HG03039 (cell line): Measurements from ENCODE around the gene GRID1.
"Not testable (repeated sequence)": the region's sequence is repeated elsewhere in the genome, so short reads cannot be mapped to it uniquely, and the experiment has no call there.

Source experiments
- ATAC-seq: cut with Tn5 transposase; IDR thresholded peaks from one replicate; pipeline ENCODE4 v1.9.1; 2021; ENCODE audit warnings: mild to moderate bottlenecking, moderate library complexity; ENCODE audit not compliant: unreplicated experiment

The GRID1 gene

DNA sequence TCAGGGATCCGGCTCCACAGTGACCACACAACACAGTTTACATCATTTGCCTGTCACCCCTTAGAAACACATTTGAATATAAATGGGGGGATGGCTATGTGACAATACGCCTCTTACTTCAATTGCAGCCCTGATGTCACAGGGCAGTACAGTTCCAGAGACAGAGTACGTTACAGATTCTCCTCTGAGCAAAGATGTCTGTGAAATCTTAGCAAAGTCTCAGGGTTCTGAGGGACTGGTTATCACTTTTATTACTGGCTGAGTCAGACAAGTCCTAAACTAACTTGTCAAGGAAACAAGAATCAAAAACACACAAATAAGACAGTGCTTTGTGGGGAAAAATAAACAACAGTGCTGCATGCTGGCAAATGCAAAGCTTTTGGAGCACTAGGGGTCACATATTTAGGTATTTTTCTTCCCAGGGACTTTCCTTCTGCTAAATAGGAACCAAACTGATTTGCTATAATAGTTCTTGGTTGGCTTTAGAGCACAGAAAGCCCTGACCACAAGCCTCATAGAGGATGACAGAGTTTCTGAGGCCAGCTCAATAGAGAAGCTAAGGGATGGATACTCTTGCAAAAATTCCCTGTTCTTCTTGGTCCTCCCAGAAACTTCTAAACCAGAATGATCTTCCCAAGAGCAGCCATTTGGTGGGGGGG, 501.6 kb downstream of the GRID1 start:
- no peak for ATAC-seq

- ATAC-seq = no peak
Measured at GRCh38 chr10:85864173-85864549, 502.4 kb downstream of the GRID1 start.

GRCh38 chr10:85863301-85864172, 503.1 kb downstream of the GRID1 start:
- ATAC-seq = no peak

GRCh38 chr10:85862771-85863170, 503.8 kb downstream of the GRID1 start:
- ATAC-seq = no peak

DNA sequence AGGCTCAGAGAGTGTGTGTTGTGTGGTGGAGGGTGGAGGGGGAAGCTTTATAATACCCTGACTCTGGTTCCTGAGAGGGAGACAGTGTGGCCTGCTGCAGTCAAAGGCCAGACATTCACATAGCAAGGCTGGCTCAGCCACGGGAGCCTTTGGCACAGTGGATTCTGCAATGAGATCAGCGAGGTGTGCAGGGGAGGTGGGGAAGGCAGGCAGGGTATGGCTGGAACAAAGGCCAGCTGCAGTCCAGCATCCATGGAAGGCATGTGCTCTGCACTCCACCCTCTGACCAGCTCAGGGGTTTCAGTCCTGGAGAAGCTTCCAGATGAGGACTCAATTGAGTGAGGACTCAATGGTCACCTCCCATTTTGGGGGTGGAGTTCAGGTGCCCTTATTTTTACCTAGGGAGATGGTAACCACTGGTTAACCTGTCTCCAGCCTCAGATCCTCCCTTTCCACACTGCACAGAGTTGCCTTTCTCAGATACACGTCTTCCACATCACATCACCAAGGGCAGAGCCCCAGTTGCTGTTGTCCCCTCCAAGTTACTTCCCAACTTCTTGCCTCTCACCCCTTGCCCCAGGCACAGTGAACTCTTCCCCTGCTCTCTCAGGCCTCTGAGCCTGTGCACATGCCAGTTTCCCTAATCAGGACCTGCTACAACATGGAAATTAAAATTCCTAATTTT, 504.9 kb downstream of the GRID1 start:
- no peak for ATAC-seq

DNA sequence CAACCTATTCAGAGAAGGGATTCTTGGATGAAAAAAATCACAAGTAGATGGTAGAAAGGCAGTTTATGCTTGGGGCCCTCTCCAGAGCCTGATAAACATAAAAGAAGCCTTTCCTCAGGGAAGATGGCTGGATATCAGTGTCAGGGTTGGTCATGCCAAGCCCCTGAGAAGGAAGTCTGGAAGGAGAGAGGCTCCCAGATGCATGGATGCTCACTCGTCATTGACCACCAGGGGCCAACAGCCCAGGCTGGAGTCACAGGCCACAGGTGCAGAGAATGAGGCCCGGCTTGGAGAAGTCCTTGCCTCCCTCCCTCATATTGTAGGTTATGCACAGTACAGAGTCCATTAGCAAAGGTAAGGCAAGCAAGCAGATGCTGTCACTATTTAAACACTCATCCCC, 506.7 kb downstream of the GRID1 start:
- no peak for ATAC-seq

DNA sequence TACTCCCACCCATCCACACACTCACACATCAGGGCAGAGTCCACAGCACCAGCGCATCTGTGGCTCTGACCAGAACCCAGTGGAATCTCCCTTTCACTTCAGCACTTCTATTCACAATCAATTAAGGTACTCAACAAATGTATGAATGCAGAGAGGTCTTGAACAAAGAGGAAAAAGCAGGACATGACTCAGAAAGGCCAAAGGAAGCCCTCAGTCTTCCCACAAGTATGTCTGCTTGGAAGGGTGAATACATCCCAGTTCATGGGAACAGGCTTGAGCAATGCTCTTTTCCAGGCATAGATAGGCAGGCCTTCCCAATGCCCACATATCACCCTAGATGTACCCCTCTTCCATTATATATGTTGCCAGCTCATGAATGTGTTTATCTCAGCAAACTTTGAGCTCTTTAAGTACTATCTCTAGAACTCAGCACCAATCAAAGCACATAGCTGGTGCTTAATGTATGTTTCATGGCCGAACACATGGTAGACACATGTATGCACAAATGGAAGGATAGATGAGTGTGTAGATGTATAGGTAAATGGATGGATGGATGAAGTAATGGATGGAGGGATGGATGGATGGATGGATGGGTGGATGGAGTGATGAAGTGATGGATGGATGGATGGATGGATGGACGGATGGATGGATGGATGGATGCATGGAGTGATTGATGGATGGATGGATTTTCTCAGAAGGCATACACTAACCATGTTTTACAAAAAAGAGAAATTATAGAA, 507.6 kb downstream of the GRID1 start:
- no peak for ATAC-seq

- ATAC-seq = no peak
Measured at GRCh38 chr10:85857791-85858190, 508.8 kb downstream of the GRID1 start.

DNA sequence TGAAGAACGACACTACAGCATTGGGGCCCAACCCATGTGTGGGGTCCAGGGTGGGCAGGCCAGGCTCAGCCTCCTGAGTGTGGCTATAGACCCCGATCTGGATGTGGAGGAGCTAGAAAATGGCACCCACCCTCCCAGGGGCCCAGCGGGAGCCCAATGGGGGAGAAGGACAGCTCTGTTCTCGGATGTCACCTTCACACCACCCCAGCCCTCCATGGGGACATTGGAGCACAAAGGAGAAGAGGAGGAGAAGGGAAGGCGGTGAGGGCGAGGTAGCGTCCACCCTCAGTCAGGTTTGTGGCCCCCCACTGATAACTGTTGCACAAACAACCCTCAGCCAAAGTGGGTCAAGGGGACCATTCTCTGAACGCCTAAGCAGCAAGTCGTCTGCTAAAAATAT, 509.3 kb downstream of the GRID1 start:
- no peak for ATAC-seq

DNA sequence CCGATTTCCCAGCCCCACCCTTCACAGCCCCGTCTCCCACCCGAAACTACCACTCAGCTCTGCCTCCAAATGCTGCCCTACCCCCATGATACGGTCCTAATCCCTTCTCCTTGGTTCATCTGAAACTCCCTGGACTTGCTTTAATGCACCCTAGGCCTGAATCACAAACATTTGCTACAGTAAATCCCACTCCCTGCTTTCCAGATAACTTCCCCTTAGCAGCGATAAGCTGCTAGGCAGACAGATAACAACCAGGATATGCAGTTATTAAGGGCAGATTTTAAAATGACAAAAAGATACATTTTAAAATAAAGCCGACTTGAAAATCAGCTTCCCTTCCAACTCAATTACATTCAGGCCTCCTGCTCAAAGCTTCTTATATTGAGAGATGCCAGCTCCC, 514.7 kb downstream of the GRID1 start:
- ATAC-seq = no peak

DNA sequence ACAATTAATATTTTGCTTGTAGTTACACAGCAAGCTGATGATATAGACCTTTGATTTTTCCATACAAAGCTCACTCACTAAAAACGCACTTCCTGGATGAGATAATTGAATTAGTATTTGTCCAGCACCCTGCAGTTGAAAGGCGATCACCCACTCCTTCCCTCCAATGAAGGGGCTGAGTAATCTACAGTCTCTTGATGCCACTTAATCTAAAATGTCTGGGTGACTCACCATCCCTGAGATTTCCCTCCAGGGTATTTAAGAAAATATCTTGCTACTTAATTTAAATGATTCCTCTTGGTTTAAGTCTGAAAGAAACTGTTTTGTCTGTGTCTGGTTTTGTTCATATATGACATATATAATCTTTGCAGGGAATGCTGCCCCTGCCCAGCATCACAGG, 515.3 kb downstream of the GRID1 start:
- no peak for ATAC-seq

DNA sequence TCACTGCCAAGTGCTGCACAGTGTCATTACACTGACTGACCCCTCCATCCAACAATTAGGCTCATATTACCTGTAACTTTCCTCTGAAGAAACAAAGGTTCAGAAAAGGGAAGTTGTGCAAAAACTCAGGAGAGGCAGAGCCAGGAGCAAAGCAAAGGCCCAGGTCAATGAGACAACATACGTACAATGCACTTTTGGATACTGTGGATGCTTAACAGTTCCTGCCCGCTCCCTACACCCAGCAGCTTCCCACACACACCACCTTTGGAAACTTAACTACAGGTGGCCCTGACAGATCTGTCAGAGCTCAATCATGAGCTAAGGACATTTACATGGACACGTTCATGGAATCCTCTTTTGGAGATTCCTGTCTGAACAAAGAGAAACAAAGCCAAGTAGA, 515.9 kb downstream of the GRID1 start:
- ATAC-seq = no peak

- ATAC-seq = no peak
Measured at GRCh38 chr10:85849315-85849714, 517.3 kb downstream of the GRID1 start.

GRCh38 chr10:85848756-85849155, 517.8 kb downstream of the GRID1 start:
- no peak for ATAC-seq

DNA sequence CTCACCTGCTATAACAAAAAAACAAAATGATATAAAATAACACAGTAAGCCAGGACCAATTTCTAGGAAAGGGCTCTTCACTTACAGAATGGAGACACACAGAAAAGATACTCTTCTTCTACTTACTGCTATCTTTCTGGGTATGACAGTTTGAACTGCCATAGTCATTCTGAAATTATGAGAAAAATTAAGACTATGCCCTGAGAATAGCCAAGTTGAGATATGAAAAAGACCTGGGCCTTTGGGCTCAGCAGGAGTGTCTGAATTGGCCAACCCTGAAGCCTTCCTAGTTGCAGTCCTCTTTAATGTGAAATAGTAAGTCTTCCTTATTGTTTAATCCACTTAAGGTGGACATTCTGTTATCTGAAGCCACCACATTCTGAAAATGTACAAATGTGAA, 519.5 kb downstream of the GRID1 start:
- no peak for ATAC-seq

DNA sequence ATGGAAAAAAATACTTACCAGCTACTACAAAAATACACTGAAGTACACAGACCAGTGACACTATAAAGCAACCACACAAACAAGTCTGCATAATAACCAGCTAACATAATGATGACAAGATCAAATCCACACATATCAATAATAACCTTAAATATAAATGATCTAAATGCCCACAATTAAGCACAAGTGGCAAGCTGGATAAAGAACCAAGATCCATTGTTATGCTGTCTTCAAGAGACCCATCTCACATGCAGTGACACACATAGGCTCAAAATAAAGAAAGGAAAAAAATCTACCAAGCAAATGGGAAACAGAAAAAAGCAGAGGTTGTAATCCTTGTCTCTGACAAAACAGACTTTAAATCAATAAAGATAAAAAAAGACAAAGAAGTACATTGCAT, 527.9 kb downstream of the GRID1 start:
- not testable (repeated sequence) for ATAC-seq

DNA sequence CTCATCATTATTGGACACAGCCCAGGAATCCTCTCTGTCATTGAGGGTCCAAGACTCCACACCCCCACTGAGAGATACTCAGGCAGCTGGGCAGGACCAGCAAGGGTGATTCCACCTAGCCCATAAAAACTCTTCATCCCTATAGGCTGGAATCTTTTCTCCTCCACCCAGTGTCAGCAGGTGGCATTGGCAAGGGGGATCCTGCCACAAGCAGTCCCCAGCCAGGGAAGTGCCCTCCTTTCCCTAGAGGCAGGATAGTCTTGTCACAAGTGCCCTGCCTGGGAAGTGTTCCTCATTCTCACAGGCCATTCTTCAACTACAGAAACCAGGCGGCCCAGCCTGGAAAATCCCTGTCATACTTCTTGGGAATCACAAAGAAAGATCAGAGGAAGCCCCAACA, 533.6 kb downstream of the GRID1 start:
- no peak for ATAC-seq

DNA sequence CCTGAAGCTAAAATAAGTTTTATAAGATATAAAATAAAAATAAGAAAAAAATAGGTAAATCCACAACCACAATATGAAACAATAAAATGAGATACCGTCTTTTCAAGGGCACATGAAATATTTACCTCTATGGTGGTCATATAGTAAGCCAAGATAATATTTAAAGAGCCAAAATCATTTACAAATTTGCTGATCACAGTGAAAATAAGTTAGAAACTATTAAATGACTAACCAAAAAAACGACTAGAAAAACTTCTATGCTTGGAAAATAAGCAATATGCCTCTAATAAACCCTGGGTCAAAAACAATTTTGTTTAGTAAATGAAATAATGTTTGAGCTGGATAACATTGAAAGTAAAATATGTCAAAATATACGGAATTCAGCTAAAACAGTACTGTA, 535.2 kb downstream of the GRID1 start:
- ATAC-seq = no peak

GRCh38 chr10:85826377-85826776, 540.2 kb downstream of the GRID1 start:
- no peak for ATAC-seq

DNA sequence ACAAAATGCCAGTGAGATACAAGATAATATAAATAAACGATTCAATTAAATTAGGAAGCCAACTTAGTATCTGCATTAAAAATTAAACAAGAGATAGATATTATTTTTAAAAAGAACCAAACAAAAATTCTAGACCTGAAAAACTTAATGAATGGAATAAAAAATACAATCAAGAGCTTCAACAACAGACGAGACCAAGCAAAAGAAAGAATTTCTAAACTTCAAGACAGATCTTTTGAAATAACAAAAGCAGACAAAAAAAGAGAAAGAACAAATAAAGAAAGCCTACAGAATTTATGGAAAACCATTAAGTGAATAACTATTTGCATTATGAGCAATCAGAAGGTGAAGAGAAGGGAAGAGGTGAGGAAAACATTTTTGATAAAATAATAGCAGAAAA, 555.2 kb downstream of the GRID1 start:
- no peak for ATAC-seq

DNA sequence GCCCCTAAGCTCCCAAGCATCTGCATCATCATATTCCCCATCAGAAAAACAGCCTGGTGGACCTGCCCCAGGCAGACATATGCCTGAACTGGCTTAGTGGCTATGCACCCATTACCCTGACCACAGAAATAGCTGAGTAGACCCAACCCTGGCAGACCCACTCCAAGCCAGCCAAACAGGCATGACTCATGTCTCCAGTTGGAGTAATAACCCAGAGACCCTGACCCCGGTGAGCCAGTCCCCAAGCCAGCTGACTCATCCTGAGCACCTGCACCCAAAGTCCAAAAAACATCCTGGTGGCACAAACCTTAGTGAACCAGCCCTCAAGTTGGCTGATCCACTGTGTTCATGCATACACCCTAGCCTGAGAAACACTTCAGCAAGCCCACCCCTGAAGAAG, 555.9 kb downstream of the GRID1 start:
- no peak for ATAC-seq
